Suprapubic skin (tissue), 4 donors: ENCODE measurements around the gene EEF1E1. TPM values are rescaled to one million over a fixed set of nuclear protein-coding genes. Genes with fewer than 3 reads are reported as not detected.
"Not testable (repeated sequence)": the region's sequence is repeated elsewhere in the genome, so short reads cannot be mapped to it uniquely, and the experiment has no call there.

Experiments used
- DNase-seq, 2 donors: peaks; one replicate each; pipeline ENCODE4 v3.0.0-alpha.2; 2019; ENCODE audit warnings: low spot score in 2 of 2
- H3K27ac ChIP-seq: fragments of 200-600 bp; sonication (generic); one replicate; pipeline ENCODE4 v1.5.1; 2019
- H3K27me3 ChIP-seq: fragments of 200-600 bp; sonication (generic); one replicate; pipeline ENCODE4 v1.5.1; 2019
- H3K36me3 ChIP-seq: fragments of 200-600 bp; sonication (generic); one replicate; pipeline ENCODE4 v1.5.1; 2019
- H3K4me1 ChIP-seq: fragments of 200-600 bp; sonication (generic); one replicate; pipeline ENCODE4 v1.5.1; 2019
- H3K4me3 ChIP-seq: fragments of 200-600 bp; sonication (generic); one replicate; pipeline ENCODE4 v1.5.1; 2019; ENCODE audit warnings: mild to moderate bottlenecking
- H3K9me3 ChIP-seq: fragments of 200-600 bp; sonication (generic); one replicate; pipeline ENCODE4 v1.5.1; 2019
- CTCF ChIP-seq, 2 donors: fragments of 200-600 bp in 1 of 2; fragments of 450-650 bp in 1 of 2; sonication (generic) in 1 of 2; IDR thresholded peaks; one replicate each; pipeline ENCODE4 v1.5.1; 2016 to 2019; ENCODE audit warnings: antibody characterized with exemption in 2 of 2, mild to moderate bottlenecking in 1 of 2, moderate library complexity in 1 of 2
- EP300 ChIP-seq: sonication (generic); formaldehyde crosslinking; IDR thresholded peaks from one replicate; pipeline ENCODE4 v1.6.1; 2017; ENCODE audit warnings: antibody characterized with exemption
- POLR2A ChIP-seq, 2 donors: fragments of 450-650 bp; IDR thresholded peaks; one replicate each; pipeline ENCODE4 v1.6.1; 2017; ENCODE audit warnings: antibody characterized with exemption in 2 of 2, mild to moderate bottlenecking in 2 of 2, moderate library complexity in 2 of 2
- POLR2AphosphoS5 ChIP-seq, 3 donors: sonication (generic); formaldehyde crosslinking; IDR thresholded peaks; one replicate each; pipeline ENCODE4 v1.6.1; 2017; ENCODE audit warnings: antibody characterized with exemption in 3 of 3
- WGBS: methylation state at CpG from one replicate; pipeline ENCODE4 v1.1.5; 2018; 5-methylcytosine and 5-hydroxymethylcytosine counted together
- total RNA-seq, 4 donors: library from RNA; depleted of rRNA; stranded (reverse); fragments of >200 nt; gene quantifications; one replicate each; pipeline ENCODE4 v1.1.0, GENCODE V29; 2016

Gene EEF1E1
- total RNA-seq, 4 donors from 2014 or later: 15.0 to 42.5 (median 31.3) TPM

DNA sequence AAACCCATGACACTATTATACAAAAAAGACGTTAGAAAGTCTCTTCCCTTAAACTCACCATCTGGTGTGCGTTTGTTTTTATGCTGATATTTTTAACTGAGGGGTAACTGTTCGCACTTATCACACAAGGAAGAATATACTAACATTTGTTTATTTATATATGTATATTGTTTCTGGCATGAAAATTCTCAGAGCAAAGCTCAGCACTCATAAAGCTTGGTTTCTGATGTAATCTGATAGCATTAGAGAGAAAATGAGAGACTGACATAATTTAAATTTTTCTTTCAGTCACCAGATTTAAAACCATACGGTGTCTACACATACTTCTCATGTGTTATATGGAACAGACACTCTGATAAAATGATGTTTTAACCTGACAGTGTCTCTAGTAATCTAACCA is 45.1 kb downstream of the EEF1E1 start:
- WGBS: 85% methylated on average over 4 of the region's 4 CpGs
- H3K27me3 ChIP-seq: no peaks in the 10 kb centered on the region
- H3K4me1 ChIP-seq: no peaks in the 10 kb centered on the region
- H3K9me3 ChIP-seq: no peaks in the 10 kb centered on the region
- no peak for DNase-seq
- peaks cover 18% of the 10 kb centered on the region for H3K36me3 ChIP-seq
- H3K27ac ChIP-seq: no peak overlapping the region
- TF ChIP-seq CTCF (IDR thresholded peaks at IDR 0.05): no peak
- no peak for TF ChIP-seq EP300
- no peak for TF ChIP-seq POLR2AphosphoS5 (IDR thresholded peaks at IDR 0.05)
- TF ChIP-seq POLR2A (IDR thresholded peaks at IDR 0.05): no peak
- no peak overlapping the region for H3K4me3 ChIP-seq

GRCh38 chr6:8054276-8054675 is 48.1 kb downstream of the EEF1E1 start:
- no peak for TF ChIP-seq EP300
- TF ChIP-seq POLR2AphosphoS5 (IDR thresholded peaks at IDR 0.05): no peak
- no peak for TF ChIP-seq POLR2A (IDR thresholded peaks at IDR 0.05)
- TF ChIP-seq CTCF (IDR thresholded peaks at IDR 0.05): no peak
- no peaks in the 10 kb centered on the region for H3K4me1 ChIP-seq
- no peak overlapping the region for H3K4me3 ChIP-seq
- H3K27ac ChIP-seq: no peak overlapping the region
- H3K27me3 ChIP-seq: no peaks in the 10 kb centered on the region
- no peaks in the 10 kb centered on the region for H3K9me3 ChIP-seq
- WGBS: 89% methylated on average over 2 of the region's 2 CpGs
- H3K36me3 ChIP-seq: peaks cover 9% of the 10 kb centered on the region
- DNase-seq: no peak

GRCh38 chr6:8047541-8048292 is 54.6 kb downstream of the EEF1E1 start:
- Histone ChIP-seq H3K27ac (no peak overlapping the region), H3K27me3 (no peaks in the 10 kb centered on the region), H3K36me3 (no peaks in the 10 kb centered on the region), H3K4me3 (no peak overlapping the region), H3K9me3 (no peaks in the 10 kb centered on the region), H3K4me1 (peaks cover 9% of the 10 kb centered on the region)
- 67% methylated on average over 3 of the region's 3 CpGs for WGBS
- DNase-seq: no peak
- TF ChIP-seq POLR2A (IDR thresholded peaks at IDR 0.05) (no peak), EP300 (no peak), POLR2AphosphoS5 (IDR thresholded peaks at IDR 0.05) (no peak), CTCF (IDR thresholded peaks at IDR 0.05) (no peak)

- H3K9me3 ChIP-seq, DNase-seq: not testable (repeated sequence)
- 93% methylated on average over 4 of the region's 4 CpGs for WGBS
Observed at GRCh38 chr6:8045769-8046168, 56.6 kb downstream of the EEF1E1 start.

GRCh38 chr6:8043221-8043620 is 59.1 kb downstream of the EEF1E1 start:
- Histone ChIP-seq H3K36me3 (peaks cover 12% of the 10 kb centered on the region), H3K9me3 (no peaks in the 10 kb centered on the region), H3K27ac (no peak overlapping the region), H3K27me3 (no peaks in the 10 kb centered on the region), H3K4me1 (peaks cover 9% of the 10 kb centered on the region), H3K4me3 (no peak overlapping the region)
- TF ChIP-seq EP300 (no peak), CTCF (IDR thresholded peaks at IDR 0.05) (no peak), POLR2A (IDR thresholded peaks at IDR 0.05) (no peak), POLR2AphosphoS5 (IDR thresholded peaks at IDR 0.05) (no peak)
- DNase-seq: no peak
- WGBS: 64% methylated on average over 3 of the region's 3 CpGs

More at GRCh38 chr6:8045769-8046168, 56.6 kb downstream of the EEF1E1 start:
- H3K36me3 ChIP-seq, H3K4me1 ChIP-seq, H3K27ac ChIP-seq, H3K4me3 ChIP-seq, H3K27me3 ChIP-seq: not testable (repeated sequence)
